Measurements from ENCODE around the gene ALDOB. TPM values are rescaled to one million over a fixed set of nuclear protein-coding genes. Genes with fewer than 3 reads are reported as not detected.

Gene ALDOB
- total and polyA plus RNA-seq, 2 of the 8 experiments (the other 6 are each of a cell fraction or from before 2014, with no cell fraction given) = not detected

GRCh38 chr9:101449071-101449721, 13.6 kb upstream of the ALDOB start (continued):
- peak; percentile 55 for TF ChIP-seq PHF8 (conservative IDR thresholded peaks at IDR 0.05; ENCODE audit: low read depth, low read length)
- TF ChIP-seq SIX5 (IDR thresholded peaks at IDR 0.05; ENCODE audit: low read depth, low read length) = no peak
- TF ChIP-seq E2F6 (IDR thresholded peaks at IDR 0.05) = no peak
- TF ChIP-seq ZNF274 (IDR thresholded peaks at IDR 0.05; ENCODE audit: borderline replicate concordance, extremely low read depth, low read length) = no peak
- TF ChIP-seq TBP (IDR thresholded peaks at IDR 0.05; ENCODE audit: low read depth, low read length) = peak; percentile 30; the same call in 1 of the 2 replicates
- TF ChIP-seq BACH1 (IDR thresholded peaks at IDR 0.05; ENCODE audit: low read length) = no peak
- TF ChIP-seq CBX8 (IDR thresholded peaks at IDR 0.05; ENCODE audit: borderline replicate concordance, low read depth, low read length) = no peak
- TF ChIP-seq ATF2 (IDR thresholded peaks at IDR 0.05; ENCODE audit: low read length) = no peak
- no peak for TF ChIP-seq JUND (IDR thresholded peaks at IDR 0.05; ENCODE audit: low read length)
- TF ChIP-seq TCF12 (IDR thresholded peaks at IDR 0.05; ENCODE audit: low read depth, low read length) = no peak
- TF ChIP-seq ATF3 (IDR thresholded peaks at IDR 0.05; ENCODE audit: insufficient read depth, low read depth, low read length) = no peak
- no peak for TF ChIP-seq SRF (IDR thresholded peaks at IDR 0.05; ENCODE audit: low read depth, low read length)
- no peak for TF ChIP-seq CBX5 (IDR thresholded peaks at IDR 0.05; ENCODE audit: low read depth, low read length)
- no peak for TF ChIP-seq GTF2F1 (IDR thresholded peaks at IDR 0.05; ENCODE audit: borderline replicate concordance, low read depth, low read length)
- no peak for TF ChIP-seq EGR1 (IDR thresholded peaks at IDR 0.05; ENCODE audit: borderline replicate concordance, low read depth, low read length)
- no peak for TF ChIP-seq TEAD4 (IDR thresholded peaks at IDR 0.05; ENCODE audit: low read depth, low read length)
- TF ChIP-seq YY1 (IDR thresholded peaks at IDR 0.05; ENCODE audit: low read depth, low read length) = 0 out of 2 replicates have a peak, but pooled peaks have one; percentile 5
- TF ChIP-seq ASH2L (IDR thresholded peaks at IDR 0.05; ENCODE audit: low read length) = peak; percentile 72
- no peak for TF ChIP-seq KDM1A (IDR thresholded peaks at IDR 0.05; ENCODE audit: borderline replicate concordance, low read length)
- no peak for TF ChIP-seq BRCA1 (IDR thresholded peaks at IDR 0.05; ENCODE audit: low read depth, low read length)
- TF ChIP-seq SIRT6 (IDR thresholded peaks at IDR 0.05; ENCODE audit: low read length) = no peak
- no peak; the same call in 1 of the 2 replicates for TF ChIP-seq CHD2 (IDR thresholded peaks at IDR 0.05; ENCODE audit: low read length)
- no peak for TF ChIP-seq NRF1 (IDR thresholded peaks at IDR 0.05; ENCODE audit: low read depth, low read length)
